IMR-90 (cell line): ENCODE results near the gene LONRF3. TPM values are rescaled to one million over a fixed set of nuclear protein-coding genes. Genes with fewer than 3 reads are reported as not detected.
A peak's percentile ranks its signal among the peaks of the same experiment; 100 is the strongest.

ENCODE experiments used
- ATAC-seq: fragments of 200-7000 bp; cut with Tn5 transposase; 2 replicates; pipeline ENCODE4 v1.9.1; 2020; ENCODE audit warnings: low read depth, mild to moderate bottlenecking, moderate library complexity
- BruUV-seq: library from RNA; stranded (reverse); fragments of 400-500 nt; replicated peaks from 2 replicates; lab custom pipeline; 2021; lab: Mats Ljungman, UMichigan
- CTCF ChIA-PET: fragments of 300-600 bp; formaldehyde crosslinking; extraction: SDS; loops from one replicate; lab custom pipeline; 2021; ENCODE audit warnings: antibody characterized with exemption; lab: Yijun Ruan, JAX
- POLR2A ChIA-PET: fragments of 300-600 bp; sonication (Branson Sonifier 250); formaldehyde crosslinking; loops from one replicate; lab custom pipeline; 2022; ENCODE audit warnings: antibody characterized with exemption; ENCODE audit not compliant: unreplicated experiment; lab: Charles Lee
- DNase-seq: peaks from one replicate; pipeline ENCODE4 v3.0.0; 2013
- H2AFZ ChIP-seq: replicated peaks from 2 replicates; pipeline ENCODE3; 2013; ENCODE audit warnings: low read length, mild to moderate bottlenecking; ENCODE audit not compliant: poor library complexity
- H2AK5ac ChIP-seq: 2 replicates; pipeline ENCODE4 v1.6.1; 2013; ENCODE audit warnings: low read depth, low read length, inconsistent platforms
- H2AK9ac ChIP-seq: replicated peaks from 2 replicates; pipeline ENCODE3; 2013; ENCODE audit warnings: mild to moderate bottlenecking, low read depth, low read length, moderate library complexity; ENCODE audit not compliant: poor library complexity
- H2BK120ac ChIP-seq: 2 replicates; pipeline ENCODE4 v1.6.1; 2013; ENCODE audit warnings: low read depth, low read length, inconsistent platforms
- H2BK15ac ChIP-seq: 3 replicates; pipeline ENCODE4 v1.6.1; 2013; ENCODE audit warnings: low read depth, low read length, inconsistent platforms
- H2BK20ac ChIP-seq: 2 replicates; pipeline ENCODE4 v1.6.1; 2013; ENCODE audit warnings: low read depth, mild to moderate bottlenecking, inconsistent platforms, low read length, moderate library complexity
- H2BK5ac ChIP-seq: 2 replicates; pipeline ENCODE4 v1.6.1; 2013; ENCODE audit warnings: mild to moderate bottlenecking, low read depth, low read length, inconsistent platforms; ENCODE audit not compliant: poor library complexity, severe bottlenecking
- H3K14ac ChIP-seq: replicated peaks from 2 replicates; pipeline ENCODE4 v1.6.1; 2013; ENCODE audit warnings: low read depth, low read length, inconsistent platforms
- H3K18ac ChIP-seq: 2 replicates; pipeline ENCODE4 v1.6.1; 2013; ENCODE audit warnings: low read depth, low read length, control low read depth
- H3K23ac ChIP-seq: 2 replicates; pipeline ENCODE4 v1.6.1; 2013; ENCODE audit warnings: low read depth, low read length, inconsistent platforms
- H3K27ac ChIP-seq: 2 replicates; pipeline ENCODE4 v1.5.1; 2013; ENCODE audit warnings: mild to moderate bottlenecking, control low read depth, low read length; ENCODE audit not compliant: insufficient read depth
- H3K27me3 ChIP-seq: 2 replicates; pipeline ENCODE4 v1.6.1; 2013; ENCODE audit warnings: low read length; ENCODE audit not compliant: control insufficient read depth, insufficient read depth
- H3K36me3 ChIP-seq: 2 replicates; pipeline ENCODE4 v1.6.1; 2013; ENCODE audit warnings: low read length, mixed read lengths; ENCODE audit not compliant: control insufficient read depth, insufficient read depth
- H3K4ac ChIP-seq: 2 replicates; pipeline ENCODE4 v1.6.1; 2013; ENCODE audit warnings: low read depth, low read length, inconsistent platforms
- H3K4me1 ChIP-seq: 2 replicates; pipeline ENCODE4 v1.6.1; 2013; ENCODE audit warnings: low read length, mixed read lengths; ENCODE audit not compliant: control insufficient read depth, insufficient read depth
- H3K4me2 ChIP-seq: 2 replicates; pipeline ENCODE4 v1.6.1; 2013; ENCODE audit warnings: low read depth, mild to moderate bottlenecking, control low read depth, low read length, moderate library complexity
- H3K4me3 ChIP-seq: 2 replicates; pipeline ENCODE4 v1.5.1; 2013; ENCODE audit warnings: low read depth, mild to moderate bottlenecking, control low read depth, low read length, moderate library complexity; ENCODE audit not compliant: insufficient read depth
- H3K56ac ChIP-seq: 2 replicates; pipeline ENCODE4 v1.6.1; 2013; ENCODE audit warnings: low read length, inconsistent platforms; ENCODE audit not compliant: insufficient read depth; ENCODE audit errors: extremely low read depth
- H3K79me1 ChIP-seq, 2 experiments: 2 replicates each; pipeline ENCODE4 v1.6.1; 2013; ENCODE audit warnings: low read length in 2 of 2, inconsistent platforms in 1 of 2, low read depth in 1 of 2
- H3K9ac ChIP-seq: 2 replicates; pipeline ENCODE4 v1.6.1; 2013; ENCODE audit warnings: low read depth, low read length, control low read depth
- H3K9me1 ChIP-seq: 2 replicates; pipeline ENCODE4 v1.6.1; 2013; ENCODE audit warnings: low read length, inconsistent platforms; ENCODE audit not compliant: insufficient read depth
- H3K9me3 ChIP-seq: 2 replicates; pipeline ENCODE4 v1.6.1; 2013; ENCODE audit warnings: low read length; ENCODE audit not compliant: control insufficient read depth, insufficient read depth
- H4K20me1 ChIP-seq: 2 replicates; pipeline ENCODE4 v1.6.1; 2013; ENCODE audit warnings: low read length, inconsistent platforms; ENCODE audit not compliant: insufficient read depth
- H4K5ac ChIP-seq: 2 replicates; pipeline ENCODE4 v1.6.1; 2013; ENCODE audit warnings: mild to moderate bottlenecking, low read depth, low read length, control low read depth
- H4K8ac ChIP-seq, 2 experiments: 2 replicates each; pipeline ENCODE4 v1.6.1; 2013; ENCODE audit warnings: low read depth in 2 of 2, low read length in 2 of 2, control low read depth in 1 of 2, inconsistent platforms in 1 of 2
- H4K91ac ChIP-seq: 2 replicates; pipeline ENCODE4 v1.6.1; 2013; ENCODE audit warnings: low read depth, low read length, inconsistent platforms; ENCODE audit not compliant: insufficient read depth
- CEBPB ChIP-seq: IDR thresholded peaks from 2 replicates; pipeline ENCODE4 v1.6.1; 2012; ENCODE audit warnings: low read depth, low read length, improper control_type of control experiment
- CTCF ChIP-seq: conservative IDR thresholded peaks from 2 replicates; pipeline ENCODE4 v1.5.1; 2012; ENCODE audit warnings: mild to moderate bottlenecking, low read depth, low read length, improper control_type of control experiment
- ELK1 ChIP-seq: fragments of 150-350 bp; IDR thresholded peaks from 2 replicates; pipeline ENCODE4 v1.6.1; 2016; ENCODE audit warnings: low read depth, mild to moderate bottlenecking, low read length, moderate library complexity, borderline replicate concordance
- FOS ChIP-seq: fragments of 150-350 bp; IDR thresholded peaks from 2 replicates; pipeline ENCODE4 v1.6.1; 2016; ENCODE audit warnings: low read depth, low read length
- NFE2L2 ChIP-seq: fragments of 150-350 bp; IDR thresholded peaks from 2 replicates; pipeline ENCODE4 v1.6.1; 2016; ENCODE audit warnings: low read depth, mild to moderate bottlenecking, low read length
- POLR2A ChIP-seq: IDR thresholded peaks from 2 replicates; pipeline ENCODE4 v1.6.1; 2012; ENCODE audit warnings: mild to moderate bottlenecking, low read depth, low read length
- RAD21 ChIP-seq: IDR thresholded peaks from 2 replicates; pipeline ENCODE4 v1.6.1; 2012; ENCODE audit warnings: low read length, improper control_type of control experiment
- RCOR1 ChIP-seq: IDR thresholded peaks from 2 replicates; pipeline ENCODE4 v1.6.1; 2012; ENCODE audit warnings: mild to moderate bottlenecking, low read length, improper control_type of control experiment; ENCODE audit not compliant: insufficient replicate concordance
- RFX5 ChIP-seq: IDR thresholded peaks from 2 replicates; pipeline ENCODE4 v1.8.0; 2012; ENCODE audit warnings: low read depth, mild to moderate bottlenecking, low read length, moderate library complexity
- USF2 ChIP-seq: fragments of 150-350 bp; IDR thresholded peaks from 2 replicates; pipeline ENCODE4 v1.6.1; 2017; ENCODE audit warnings: mild to moderate bottlenecking, antibody characterized with exemption, low read length, low read depth
- WGBS, 2 experiments: methylation state at CpG; one replicate each; pipeline versions ENCODE4 v1.1.5 to v1.1.7; 2013; ENCODE audit warnings: missing lambda C conversion rate in 2 of 2; ENCODE audit not compliant: insufficient read length in 1 of 2; ENCODE audit errors: extremely low coverage in 2 of 2; 5-methylcytosine and 5-hydroxymethylcytosine counted together
- dilution Hi-C: fragments of 300-500 bp; cut with HindIII; formaldehyde crosslinking; loops from one replicate; pipeline ENCODE4 v1.14.3; 2018; ENCODE audit warnings: low sequenced_read_pairs; ENCODE audit not compliant: unreplicated experiment
- in situ Hi-C: fragments of 300-500 bp; cut with MboI; formaldehyde crosslinking; loops from 3 replicates; pipeline ENCODE4 v1.14.3; 2019; ENCODE audit warnings: low sequenced_read_pairs, inconsistent platforms, mixed read lengths
- intact Hi-C: fragments of 100-400 bp; cut with micrococcal nuclease; formaldehyde crosslinking; loops from 2 replicates; pipeline ENCODE4 v1.10.0; 2022
- polyA plus RNA-seq, 3 experiments: library from polyadenylated mRNA; depleted of rRNA; stranded (reverse); fragments of >200 nt; gene quantifications; 2 replicates each; pipeline ENCODE4 v1.2.3, GENCODE V29; 2012; ENCODE audit warnings: low replicate concordance in 1 of 3
- total RNA-seq: library from RNA; depleted of rRNA; stranded (reverse); fragments of >200 nt; gene quantifications from 2 replicates; pipeline ENCODE4 v1.2.3, GENCODE V29; 2012

Gene LONRF3
- total and polyA plus RNA-seq, 2 of the 4 experiments (the other 2 are of a cell fraction): not detected

- no peak overlapping the region for H2BK20ac ChIP-seq
- H4K20me1 ChIP-seq: no peaks in the 10 kb centered on the region
- dilution Hi-C loops: no loop called here
- intact Hi-C loops: no loop called here
- CTCF ChIA-PET: no interaction called here
- no peak overlapping the region for H3K56ac ChIP-seq
- no peak overlapping the region for H3K27ac ChIP-seq
- in situ Hi-C loops: no loop called here
- H4K8ac ChIP-seq: no peak overlapping the region
- no peaks in the 10 kb centered on the region for H3K79me1 ChIP-seq
- H2AK5ac ChIP-seq: no peak overlapping the region
- peaks cover 3% of the 10 kb centered on the region; the same call in 1 of the 2 replicates for H3K9me1 ChIP-seq
- H3K18ac ChIP-seq: no peak overlapping the region
- H3K27me3 ChIP-seq: no peaks in the 10 kb centered on the region
- no peaks in the 10 kb centered on the region; the same call in 1 of the 2 replicates for H3K9me3 ChIP-seq
- H3K36me3 ChIP-seq: no peaks in the 10 kb centered on the region
- no peak overlapping the region for H4K5ac ChIP-seq
- ATAC-seq (peak; percentile 69), DNase-seq (peak; percentile 9)
- no peak overlapping the region for H2BK5ac ChIP-seq
- no peak overlapping the region for H3K23ac ChIP-seq
- H4K91ac ChIP-seq: no peak overlapping the region
- H2AK9ac ChIP-seq: no peak overlapping the region
- no peak overlapping the region for H3K14ac ChIP-seq
- no peak overlapping the region for H3K4ac ChIP-seq
- no TSS peak for BruUV-seq
- H3K4me1 ChIP-seq: peaks cover 3% of the 10 kb centered on the region; the same call in 1 of the 2 replicates
- no CpG with 5 or more reads among the region's 4 CpGs for WGBS, 2 experiments
- TF ChIP-seq CEBPB (no peak), FOS (no peak), RCOR1 (no peak), RAD21 (no peak), NFE2L2 (no peak), POLR2A (no peak), RFX5 (no peak), CTCF (no peak), USF2 (no peak), ELK1 (no peak)
- no peak overlapping the region for H2BK120ac ChIP-seq
- no peak overlapping the region for H2BK15ac ChIP-seq
- H3K4me2 ChIP-seq: no peak overlapping the region
- no peak overlapping the region for H2AFZ ChIP-seq
- H3K4me3 ChIP-seq: no peak overlapping the region
- POLR2A ChIA-PET: no interaction called here
- H3K9ac ChIP-seq: no peak overlapping the region
Measured at GRCh38 chrX:119036107-119037029, 62.0 kb downstream of the LONRF3 start.
